Common myeloid progenitor, CD34-positive (primary cell): ENCODE data around the gene IMPG2.

Source experiments
- CTCF ChIA-PET: fragments of 350-600 bp; sonication (Branson Sonifier 250); formaldehyde crosslinking; loops from one replicate; lab custom pipeline; 2021; ENCODE audit warnings: antibody characterized with exemption; lab: Charles Lee
- POLR2A ChIA-PET: fragments of 350-600 bp; sonication (Branson Sonifier 250); formaldehyde crosslinking; loops from one replicate; lab custom pipeline; 2021; ENCODE audit warnings: antibody characterized with exemption; lab: Charles Lee
- DNase-seq, 3 donors: peaks; one replicate each; pipeline versions ENCODE4 v3.0.0 to v3.0.0-alpha.2; 2013
- H3K27ac ChIP-seq, 2 experiments: 1 replicate in 1 of 2; 2 replicates in 1 of 2; pipeline ENCODE4 v1.7.0; 2013; ENCODE audit warnings: inconsistent platforms in 2 of 2, low read length in 2 of 2, mild to moderate bottlenecking in 2 of 2, low read depth in 1 of 2, moderate library complexity in 1 of 2; ENCODE audit not compliant: severe bottlenecking in 2 of 2, insufficient read depth in 1 of 2, poor library complexity in 1 of 2
- H3K27me3 ChIP-seq, 5 experiments: replicated peaks in 2 of 5; 1 replicate in 3 of 5; 2 replicates in 2 of 5; pipeline versions ENCODE4 v1.6.1 to v1.7.0; 2013; ENCODE audit warnings: low read length in 4 of 5, mild to moderate bottlenecking in 2 of 5, moderate library complexity in 2 of 5, inconsistent platforms in 1 of 5; ENCODE audit not compliant: insufficient read depth in 5 of 5, control insufficient read depth in 4 of 5
- H3K36me3 ChIP-seq, 4 experiments: 1 replicate in 2 of 4; 2 replicates in 2 of 4; pipeline versions ENCODE4 v1.6.1 to v1.7.0; 2013; ENCODE audit warnings: low read length in 3 of 4, control low read depth in 1 of 4, mild to moderate bottlenecking in 1 of 4; ENCODE audit not compliant: control insufficient read depth in 4 of 4, insufficient read depth in 4 of 4
- H3K4me1 ChIP-seq, 4 experiments: 1 replicate in 3 of 4; 2 replicates in 1 of 4; pipeline versions ENCODE4 v1.6.1 to v1.7.1; 2013; ENCODE audit warnings: low read length in 3 of 4, mild to moderate bottlenecking in 3 of 4, control low read depth in 1 of 4, inconsistent platforms in 1 of 4, moderate library complexity in 1 of 4; ENCODE audit not compliant: control insufficient read depth in 4 of 4, insufficient read depth in 4 of 4; ENCODE audit errors: control extremely low read depth in 1 of 4
- H3K4me3 ChIP-seq, 7 experiments: 1 replicate in 4 of 7; 2 replicates in 3 of 7; pipeline versions ENCODE4 v1.5.1 to v1.7.0; 2013; ENCODE audit warnings: mild to moderate bottlenecking in 7 of 7, low read length in 6 of 7, moderate library complexity in 6 of 7, inconsistent platforms in 2 of 7, low read depth in 2 of 7, control low read depth in 1 of 7; ENCODE audit not compliant: insufficient read depth in 4 of 7, control insufficient read depth in 1 of 7; ENCODE audit errors: extremely low read depth in 1 of 7
- H3K9me3 ChIP-seq, 5 experiments: 1 replicate in 4 of 5; 2 replicates in 1 of 5; pipeline versions ENCODE4 v1.6.1 to v1.7.1; 2013; ENCODE audit warnings: low read length in 4 of 5, mild to moderate bottlenecking in 2 of 5, inconsistent platforms in 1 of 5, low read depth in 1 of 5, moderate library complexity in 1 of 5; ENCODE audit not compliant: control insufficient read depth in 4 of 5, insufficient read depth in 2 of 5; ENCODE audit errors: control extremely low read depth in 1 of 5
- WGBS: methylation state at CpG from one replicate; pipeline ENCODE4 v1.1.5; 2013; ENCODE audit not compliant: insufficient coverage; 5-methylcytosine and 5-hydroxymethylcytosine counted together

Gene IMPG2

GRCh38 chr3:101189796-101190195 is 130.6 kb downstream of the IMPG2 start:
- no peak for DNase-seq
- peaks cover 0 to 6% (median 4%) of the 10 kb centered on the region in 5 experiments for H3K9me3 ChIP-seq
- no CpG with 5 or more reads among the region's 2 CpGs for WGBS
- no peaks in the 10 kb centered on the region for H3K36me3 ChIP-seq
- POLR2A ChIA-PET: no interaction called here
- no peaks in the 10 kb centered on the region for H3K27me3 ChIP-seq
- CTCF ChIA-PET: interaction anchor here (1.1 kb wide), 1 partner anchor 453 kb away, joined by 4 read pairs; no protein-coding TSS in a partner anchor
- no peaks in the 10 kb centered on the region for H3K4me1 ChIP-seq
- H3K4me3 ChIP-seq: no peak overlapping the region
- no peak overlapping the region for H3K27ac ChIP-seq

- Histone ChIP-seq H3K9me3 (peaks cover 0 to 6% (median 4%) of the 10 kb centered on the region in 5 experiments), H3K27me3 (no peaks in the 10 kb centered on the region), H3K27ac (no peak overlapping the region), H3K4me1 (no peaks in the 10 kb centered on the region), H3K4me3 (no peak overlapping the region), H3K36me3 (no peaks in the 10 kb centered on the region)
- ChIA-PET CTCF (interaction anchor here (1.1 kb wide), 1 partner anchor 453 kb away, joined by 4 read pairs; no protein-coding TSS in a partner anchor), POLR2A (no interaction called here)
- DNase-seq: no peak
- WGBS: no CpG with 5 or more reads among the region's 2 CpGs
Observed at GRCh38 chr3:101189176-101189575, 131.2 kb downstream of the IMPG2 start.

GRCh38 chr3:101185341-101185740 is 135.0 kb downstream of the IMPG2 start:
- H3K4me3 ChIP-seq: no peak overlapping the region
- DNase-seq: no peak
- ChIA-PET POLR2A (no interaction called here), CTCF (no interaction called here)
- H3K4me1 ChIP-seq: no peaks in the 10 kb centered on the region
- H3K36me3 ChIP-seq: no peaks in the 10 kb centered on the region
- H3K27me3 ChIP-seq: no peaks in the 10 kb centered on the region
- H3K27ac ChIP-seq: no peak overlapping the region
- 100% methylated on average over 3 of the region's 4 CpGs for WGBS
- H3K9me3 ChIP-seq: peaks cover 0 to 4% (median 0%) of the 10 kb centered on the region in 5 experiments

- no peaks in the 10 kb centered on the region for H3K36me3 ChIP-seq
- H3K9me3 ChIP-seq: peaks cover 0 to 4% (median 0%) of the 10 kb centered on the region in 5 experiments
- H3K4me1 ChIP-seq: no peaks in the 10 kb centered on the region
- no peak overlapping the region for H3K4me3 ChIP-seq
- H3K27ac ChIP-seq: no peak overlapping the region
- no peaks in the 10 kb centered on the region for H3K27me3 ChIP-seq
- ChIA-PET CTCF (no interaction called here), POLR2A (no interaction called here)
- DNase-seq: no peak
Observed at GRCh38 chr3:101184111-101184510, 136.3 kb downstream of the IMPG2 start.

GRCh38 chr3:101183151-101183550 is 137.2 kb downstream of the IMPG2 start:
- WGBS: 100% methylated on average over 2 of the region's 5 CpGs

GRCh38 chr3:101182734-101183133 is 137.6 kb downstream of the IMPG2 start:
- ChIA-PET POLR2A (interaction anchor here (0.6 kb wide), 1 partner anchor 22 kb away, joined by 3 read pairs; no protein-coding TSS in a partner anchor), CTCF (interaction anchor here (2.0 kb wide), 1 partner anchor 9 kb away, joined by 7 read pairs; no protein-coding TSS in a partner anchor)
- H3K36me3 ChIP-seq: no peaks in the 10 kb centered on the region
- no peak overlapping the region for H3K27ac ChIP-seq
- DNase-seq: no peak
- no peaks in the 10 kb centered on the region for H3K27me3 ChIP-seq
- no CpG with 5 or more reads among the region's 1 CpG for WGBS
- no peaks in the 10 kb centered on the region for H3K9me3 ChIP-seq
- H3K4me3 ChIP-seq: no peak overlapping the region
- no peaks in the 10 kb centered on the region for H3K4me1 ChIP-seq

More at GRCh38 chr3:101183151-101183550, 137.2 kb downstream of the IMPG2 start:
- no peak for DNase-seq
- H3K27me3 ChIP-seq: no peaks in the 10 kb centered on the region
- H3K4me1 ChIP-seq: no peaks in the 10 kb centered on the region
- H3K36me3 ChIP-seq: no peaks in the 10 kb centered on the region
- no peak overlapping the region for H3K4me3 ChIP-seq
- ChIA-PET POLR2A (no interaction called here), CTCF (interaction anchor here (2.0 kb wide), 1 partner anchor 8 kb away, joined by 7 read pairs; no protein-coding TSS in a partner anchor)
- no peaks in the 10 kb centered on the region for H3K9me3 ChIP-seq
- no peak overlapping the region for H3K27ac ChIP-seq

- Histone ChIP-seq H3K4me1 (no peaks in the 10 kb centered on the region), H3K27ac (no peak overlapping the region), H3K9me3 (no peaks in the 10 kb centered on the region), H3K4me3 (no peak overlapping the region), H3K36me3 (no peaks in the 10 kb centered on the region), H3K27me3 (no peaks in the 10 kb centered on the region)
- DNase-seq: no peak
- ChIA-PET CTCF (interaction anchor here (1.1 to 2.0 kb wide), 2 partner anchors 9 to 14 kb away, joined by 3 to 7 read pairs; no protein-coding TSS in a partner anchor), POLR2A (interaction anchor here (0.6 kb wide), 1 partner anchor 21 kb away, joined by 3 read pairs; no protein-coding TSS in a partner anchor)
Observed at GRCh38 chr3:101181801-101182200, 138.6 kb downstream of the IMPG2 start.
